Stromal cell of bone marrow (primary cell): Measurements from ENCODE around the gene DCT.
A peak's percentile ranks its signal among the peaks of the same experiment; 100 is the strongest.

Experiments
- DNase-seq: peaks from one replicate; pipeline ENCODE4 v3.0.0-alpha.2; 2012; ENCODE audit warnings: low read depth

DCT gene

GRCh38 chr13:94395860-94396259, 83.6 kb downstream of the DCT start:
- no peak for DNase-seq

DNA sequence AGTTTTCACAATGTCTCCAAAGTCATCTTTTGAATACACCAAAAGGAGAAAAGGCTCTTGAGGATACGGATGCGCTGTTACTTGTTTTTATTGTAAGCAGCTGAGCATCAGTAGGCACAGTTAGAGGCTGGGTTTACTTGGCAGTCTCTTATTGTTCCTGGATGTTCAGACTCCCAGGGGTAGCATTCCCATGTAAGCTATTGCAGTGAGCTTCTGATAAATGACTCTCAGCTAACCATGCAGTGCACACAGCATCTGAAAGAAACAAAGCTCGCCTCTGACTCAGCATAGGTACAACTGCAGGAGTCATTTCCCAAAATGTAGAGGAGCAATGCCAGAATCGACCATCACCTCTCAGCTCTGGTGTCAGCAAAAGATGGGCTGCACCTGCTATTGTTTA, 84.8 kb downstream of the DCT start:
- DNase-seq: no peak

DNA sequence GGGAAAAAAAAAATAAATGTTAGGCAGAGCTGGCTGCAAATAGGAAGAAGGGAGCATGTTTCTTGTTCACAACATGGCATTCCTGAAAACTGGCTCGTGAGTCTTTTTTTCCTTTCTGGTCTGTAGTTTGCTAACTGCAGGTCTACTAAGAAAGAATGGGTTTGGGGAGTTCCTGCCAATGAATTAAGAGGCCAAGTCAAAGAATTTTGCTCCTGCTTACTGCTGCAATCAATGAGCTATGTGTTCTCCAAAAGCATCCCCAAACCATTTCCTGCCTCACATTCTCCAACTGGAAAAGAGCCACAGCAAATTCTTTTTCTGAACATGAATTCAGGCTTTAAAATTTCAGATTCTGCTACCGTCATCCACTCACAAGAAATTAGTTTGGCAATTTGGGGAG, 88.6 kb downstream of the DCT start:
- DNase-seq: peak; percentile 29

GRCh38 chr13:94389604-94390351, 89.7 kb downstream of the DCT start:
- DNase-seq: peak; percentile 24

- no peak for DNase-seq
Observed at GRCh38 chr13:94387047-94387446, 92.4 kb downstream of the DCT start.
